CD4-positive, alpha-beta T cell treated with Interleukin-2 at 100 ng/mL for 4 hours (primary cell): Measurements from ENCODE around the gene LMAN1L.

ENCODE experiments used
- DNase-seq: peaks from one replicate; pipeline ENCODE4 v3.0.0-alpha.2; 2020; ENCODE audit warnings: low spot score

LMAN1L gene

DNA sequence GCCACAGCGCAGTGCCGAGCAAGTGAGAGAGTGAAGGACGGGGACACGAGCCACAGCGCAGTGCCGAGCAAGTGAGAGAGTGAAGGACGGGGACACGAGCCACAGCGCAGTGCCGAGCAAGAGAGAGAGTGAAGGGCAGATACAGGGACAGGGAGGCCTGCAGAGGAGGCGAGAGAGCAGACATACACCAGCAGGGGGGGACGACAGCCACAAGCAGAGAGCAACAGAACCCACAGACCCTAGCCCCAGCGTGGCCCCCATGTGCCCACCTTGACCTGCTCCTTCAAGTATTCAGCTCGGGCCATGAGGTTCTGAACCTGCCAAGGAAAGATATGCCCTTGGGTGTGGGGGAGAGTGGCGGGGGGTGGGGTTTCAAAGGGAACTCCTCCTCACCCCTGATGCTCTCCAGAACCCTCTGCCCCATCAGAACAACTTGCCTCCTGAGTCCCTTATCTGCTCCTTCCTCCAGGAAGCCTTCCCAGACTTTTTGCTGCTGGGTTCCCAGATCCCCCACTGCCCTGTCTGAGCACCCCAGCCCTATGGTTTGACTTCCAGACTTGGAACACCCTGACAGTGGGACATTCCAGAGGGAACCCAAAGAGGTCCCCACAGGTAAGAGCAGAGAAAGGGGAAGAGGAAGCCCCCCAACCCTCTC is 25.0 kb downstream of the LMAN1L start:
- DNase-seq, result no peak

DNA sequence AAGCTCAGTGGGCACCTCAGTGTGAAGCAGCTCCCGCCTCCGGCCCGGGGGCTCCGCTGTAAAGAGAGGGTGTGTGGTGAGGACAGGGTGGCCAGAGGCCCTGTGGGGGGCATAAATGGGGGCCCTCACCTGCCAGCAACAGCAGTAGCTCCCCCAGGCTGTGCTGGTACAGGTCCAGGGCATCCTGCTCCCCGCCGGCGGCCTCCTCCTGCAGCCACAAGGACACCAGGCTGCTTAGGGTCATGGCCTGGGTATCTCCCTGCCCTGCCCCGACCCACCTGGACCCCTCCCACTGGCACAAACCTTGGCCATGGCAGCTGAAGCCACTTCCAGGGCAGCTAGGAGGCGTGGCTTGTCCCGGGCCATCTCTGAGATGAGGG is 25.5 kb downstream of the LMAN1L start:
- DNase-seq, result no peak

DNA sequence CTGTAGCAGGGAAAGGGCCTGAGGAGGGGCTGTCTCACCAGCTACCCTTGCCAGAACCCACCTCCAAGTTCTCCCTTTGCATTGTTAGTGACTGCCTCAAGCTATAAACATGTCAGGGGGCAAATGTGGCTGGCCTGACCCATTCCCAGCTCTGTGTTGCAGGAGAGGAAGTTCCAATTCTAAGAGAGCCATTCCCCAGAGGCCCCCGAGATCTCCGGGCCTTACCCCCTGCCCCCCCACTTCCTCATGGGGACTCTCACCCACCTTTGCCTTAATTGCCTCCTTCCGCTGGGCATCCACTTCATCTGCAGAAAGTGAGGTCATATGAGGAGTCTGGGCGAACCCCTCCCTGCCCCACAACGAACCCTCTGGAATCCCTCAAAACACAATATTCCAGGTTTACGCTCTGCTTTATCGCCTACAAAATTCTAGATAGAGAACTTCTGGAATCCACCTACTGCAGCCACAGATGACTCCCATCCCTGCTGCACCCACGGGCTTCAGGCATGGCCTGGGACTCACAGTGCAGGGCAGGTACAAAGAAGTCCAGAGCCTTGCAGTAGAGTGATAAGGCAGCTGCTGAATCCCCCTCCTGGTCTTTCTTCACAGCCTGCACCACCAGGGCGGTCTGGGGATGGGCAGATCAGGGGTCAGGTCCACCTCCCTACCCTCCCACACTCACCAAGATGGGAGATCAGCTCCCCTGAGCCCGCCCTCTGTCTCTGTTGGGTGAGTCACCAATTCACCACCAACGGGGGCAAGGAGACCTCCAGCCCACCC is 26.3 kb downstream of the LMAN1L start:
- DNase-seq, result no peak

DNA sequence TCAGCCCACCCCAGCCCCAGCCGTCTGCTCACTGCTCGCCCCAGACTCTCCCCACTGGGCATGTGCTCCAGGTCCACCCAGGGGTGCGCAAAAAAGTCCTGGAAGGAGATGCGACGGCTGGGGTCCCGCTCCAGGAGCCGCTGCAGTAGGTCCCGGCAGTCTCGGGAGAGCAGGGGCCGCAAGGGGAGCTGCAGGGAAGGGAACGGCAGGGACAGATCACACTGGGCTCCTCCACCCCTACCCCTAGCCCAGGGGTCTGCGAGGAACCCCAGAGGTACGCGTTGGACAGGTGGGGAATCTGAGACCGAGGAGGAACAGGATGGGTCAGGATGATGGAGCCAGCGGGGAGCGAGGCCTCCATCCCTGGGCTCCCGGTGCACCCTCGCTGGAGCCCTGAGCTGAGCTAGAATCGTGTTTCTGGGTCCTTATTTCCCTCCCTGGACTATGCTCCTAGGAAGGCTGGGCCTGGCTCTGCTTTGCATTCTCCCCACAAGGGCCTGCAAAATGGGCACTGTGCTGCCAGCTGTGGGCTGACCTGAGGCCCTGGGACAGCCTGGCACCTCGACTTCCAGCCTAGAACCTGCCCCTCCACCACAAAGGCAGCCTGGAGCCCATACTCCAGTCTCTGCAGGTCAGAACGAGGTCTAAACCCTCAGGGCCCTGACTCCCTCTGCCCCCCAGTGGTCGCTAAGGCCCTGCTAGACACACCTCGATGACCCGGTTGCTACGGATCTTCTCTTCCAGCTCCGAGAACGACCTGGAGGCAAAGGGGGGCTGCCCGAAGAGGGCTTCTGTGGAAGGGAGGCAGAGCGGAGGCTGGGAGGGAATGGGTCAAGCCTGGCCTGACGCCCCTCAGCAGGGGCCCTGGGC is 27.1 kb downstream of the LMAN1L start:
- DNase-seq, result no peak

DNA sequence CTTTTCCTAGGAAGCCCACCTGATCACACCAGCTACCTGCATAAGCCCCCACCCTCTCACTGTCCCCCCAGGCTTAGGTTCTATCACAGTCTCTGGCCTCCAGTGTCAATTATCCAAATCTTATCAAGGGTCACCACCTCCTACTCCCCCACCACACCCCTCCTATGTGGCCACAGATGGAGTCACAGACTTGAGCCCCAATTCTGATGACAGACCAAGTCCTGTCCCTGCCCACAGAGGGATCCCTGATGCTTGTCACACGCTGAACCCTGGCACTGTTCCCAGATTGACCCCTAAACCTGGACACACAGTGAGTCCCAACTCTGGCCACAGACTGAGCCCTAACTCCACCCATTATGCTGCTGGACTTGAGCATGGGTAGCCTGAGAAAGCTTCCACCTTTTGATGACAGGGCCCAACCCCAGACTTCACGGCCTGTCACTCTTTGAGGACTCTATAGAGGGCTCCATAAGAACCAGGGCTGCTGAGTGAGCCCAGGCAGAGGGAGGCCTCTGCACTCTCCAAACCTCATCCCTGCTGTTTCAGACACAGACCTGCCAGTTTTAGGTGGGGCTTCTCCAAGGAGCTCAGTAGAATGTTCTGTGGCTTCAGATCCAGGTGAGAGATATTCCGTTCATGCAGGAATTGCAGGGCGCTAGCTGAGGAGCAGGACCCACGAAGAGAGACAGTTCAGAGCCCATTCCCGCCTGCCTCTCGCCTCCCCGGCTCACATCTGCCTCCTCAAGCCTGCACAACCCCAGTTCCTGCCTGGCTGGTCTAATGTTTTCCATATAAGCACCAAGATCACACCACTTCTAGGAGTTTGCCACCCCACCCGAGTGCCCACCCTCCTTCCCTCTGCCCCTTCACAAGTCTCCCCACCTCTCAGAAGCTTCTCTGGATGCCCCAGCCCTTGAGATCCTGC is 28.5 kb downstream of the LMAN1L start:
- DNase-seq, result no peak

DNA sequence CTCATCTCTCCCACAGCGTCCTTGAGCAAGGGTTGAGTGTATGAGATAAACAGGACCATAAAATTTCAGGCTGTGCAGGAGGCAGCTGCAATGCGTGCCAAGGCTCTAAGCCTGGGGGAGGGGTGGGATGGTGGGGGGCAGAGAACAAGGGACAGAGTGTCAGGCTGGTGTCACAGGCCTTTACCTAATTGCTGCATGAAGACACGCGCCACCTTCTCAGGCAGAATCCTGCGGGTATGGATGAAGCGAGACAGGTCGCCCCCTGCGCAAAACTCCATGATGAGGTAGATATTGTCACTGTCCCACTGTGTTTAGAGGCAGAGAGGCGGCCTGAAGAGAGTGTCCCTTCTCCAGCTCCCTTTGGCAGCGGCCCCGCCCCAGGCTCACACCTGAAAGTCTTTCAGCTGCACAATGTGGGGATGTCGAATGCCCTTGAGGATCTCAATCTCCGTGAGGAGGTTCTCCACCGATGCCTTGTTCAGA is 29.3 kb downstream of the LMAN1L start:
- DNase-seq, result no peak

DNA sequence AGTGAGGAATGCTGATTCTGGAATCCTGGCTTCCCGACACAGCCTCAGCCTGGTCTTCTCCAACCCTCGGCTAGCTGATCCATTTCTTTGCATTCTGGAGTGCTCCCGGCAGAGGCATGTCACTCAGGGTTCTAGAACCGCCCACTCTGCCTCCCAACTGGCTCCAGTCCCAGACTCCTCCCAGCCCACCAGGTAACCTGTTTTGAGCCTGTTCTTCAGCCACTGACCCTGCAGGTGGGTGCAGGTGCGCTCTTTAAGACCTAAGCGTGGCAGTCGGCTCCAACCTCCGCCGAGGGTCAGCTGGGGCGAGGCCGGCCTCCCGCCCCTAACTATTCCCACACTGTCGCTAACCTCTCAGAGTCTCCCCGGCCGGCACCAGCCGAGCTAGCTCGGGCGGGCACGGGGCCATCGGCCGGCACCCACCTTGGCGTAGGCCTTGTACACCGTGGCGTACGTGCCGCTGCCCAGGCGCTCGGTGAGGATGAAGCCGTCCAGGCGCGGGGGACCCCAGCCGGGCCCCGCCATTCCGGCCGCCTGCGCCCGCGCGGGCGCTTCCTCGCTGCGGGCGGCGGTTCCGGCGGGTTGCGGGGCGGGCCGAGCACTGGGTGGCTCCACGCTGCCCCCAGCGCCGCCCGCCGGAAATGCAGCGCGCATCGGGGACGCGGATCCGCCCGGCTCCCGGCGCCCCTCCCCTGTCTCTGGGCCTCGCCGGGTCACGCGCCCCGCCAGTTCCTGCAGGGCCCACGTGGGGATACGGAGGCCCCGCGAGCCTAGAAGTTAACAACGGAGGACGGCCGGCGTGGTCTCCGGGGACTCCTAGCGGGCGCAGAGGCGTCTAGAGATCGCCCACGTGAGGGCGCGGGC is 30.2 kb downstream of the LMAN1L start, which contains the start of gene ULK3:
Gene ULK3 (minus strand): TSS at position 576 of the 864 bp plus-strand sequence. CDS start 51 bp downstream, at position 525.
- DNase-seq, result peak; percentile 90

DNA sequence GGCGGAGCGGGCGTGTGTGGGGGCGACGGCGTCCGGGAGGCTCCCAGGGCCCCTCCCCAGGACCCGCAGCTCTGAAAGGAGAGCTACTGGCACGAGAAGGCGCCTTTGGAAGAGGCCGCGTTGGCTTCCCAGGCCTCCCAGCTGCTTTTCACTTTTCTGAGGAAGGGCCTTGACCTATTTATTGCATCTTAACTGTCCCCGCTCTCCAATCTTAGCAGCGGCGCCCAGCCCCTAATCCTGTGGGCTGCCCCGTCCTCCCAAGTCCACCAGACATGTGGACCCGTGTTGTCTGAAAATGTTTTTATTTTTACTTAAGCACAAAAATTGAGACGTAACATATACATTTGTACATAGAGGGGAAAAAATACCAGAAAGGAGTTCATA is 30.8 kb downstream of the LMAN1L start:
- DNase-seq, result no peak

DNA sequence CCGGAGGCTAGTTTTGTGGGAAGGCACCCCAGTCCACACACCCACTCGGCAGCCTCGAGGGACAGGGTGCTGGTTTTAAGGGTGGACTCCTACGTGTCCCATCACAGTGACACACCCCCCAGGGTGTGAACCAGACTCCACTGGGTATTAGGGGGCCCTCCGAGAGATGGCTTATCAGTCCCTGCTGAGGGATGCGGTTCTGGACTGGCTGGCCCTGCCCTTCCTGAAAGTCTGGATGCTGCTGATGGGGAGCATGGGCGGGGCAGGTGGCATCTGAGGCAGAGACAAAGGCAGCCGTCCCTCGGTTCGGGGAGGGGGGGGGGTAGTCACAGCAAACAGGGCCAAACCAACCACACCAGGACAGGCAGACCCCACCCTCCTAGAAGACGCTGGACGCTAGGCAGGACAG is 31.3 kb downstream of the LMAN1L start:
- peak; percentile 7 for DNase-seq

DNA sequence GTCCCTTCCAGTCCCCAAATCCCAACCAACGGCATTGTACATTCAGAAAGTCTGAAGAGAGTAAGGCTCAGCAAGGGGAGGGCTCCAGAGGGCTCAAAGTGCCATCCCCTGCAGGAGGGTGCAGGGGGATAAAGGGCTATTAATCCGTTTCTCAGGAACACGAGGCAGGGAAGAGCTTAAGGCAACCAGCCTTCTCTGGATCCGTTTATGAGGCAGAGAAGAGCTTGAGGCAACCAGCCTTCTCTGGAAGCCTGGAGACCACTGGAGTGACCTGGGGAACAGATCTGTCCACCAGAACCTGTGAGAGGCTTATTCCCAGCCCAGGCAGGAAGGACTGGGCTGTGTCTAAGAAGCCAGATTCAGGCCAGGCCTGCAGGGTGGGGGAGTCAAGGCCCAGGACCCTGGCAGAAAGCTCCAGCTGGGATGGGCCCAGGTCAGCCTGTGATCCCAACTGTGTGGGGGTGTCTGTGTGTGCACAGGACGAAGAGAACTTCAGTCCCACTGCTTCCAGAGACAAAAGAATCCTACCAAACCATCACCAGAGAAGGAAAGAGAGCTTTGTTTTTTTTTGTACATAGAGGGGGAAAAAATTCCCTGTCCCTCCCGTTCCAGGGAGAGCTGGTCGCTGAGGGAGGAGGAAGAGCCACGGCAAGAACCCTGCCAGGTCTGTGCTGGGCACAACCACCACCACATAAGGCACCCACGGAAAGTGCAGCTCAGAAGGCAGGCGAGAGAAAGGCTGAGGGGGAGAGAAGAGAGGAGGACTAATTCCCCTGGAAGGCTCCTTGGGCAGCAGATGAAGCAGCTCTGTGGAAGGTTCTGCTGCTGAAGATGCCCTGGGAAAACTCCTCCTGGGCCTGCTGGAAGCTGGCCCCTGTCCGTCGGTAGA is 31.9 kb downstream of the LMAN1L start:
- DNase-seq, result no peak

DNA sequence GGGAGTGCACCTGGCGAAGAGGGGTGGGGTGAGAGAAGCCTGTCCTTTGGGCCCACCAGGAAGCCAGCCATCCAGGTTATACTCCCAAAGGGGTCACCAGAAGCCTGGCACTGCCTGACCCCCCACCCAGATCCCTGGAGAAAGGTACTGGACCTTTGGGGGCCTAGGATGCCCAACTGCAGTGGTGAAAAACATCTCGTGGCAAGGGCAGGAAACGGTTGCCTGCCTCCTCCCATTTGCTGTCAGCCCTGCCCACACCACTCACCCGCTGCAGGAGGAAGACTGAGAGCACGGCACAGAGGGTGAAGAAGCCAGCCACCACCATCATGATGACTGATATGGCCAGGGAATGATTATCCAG is 32.6 kb downstream of the LMAN1L start:
- DNase-seq, result peak; percentile 66

DNA sequence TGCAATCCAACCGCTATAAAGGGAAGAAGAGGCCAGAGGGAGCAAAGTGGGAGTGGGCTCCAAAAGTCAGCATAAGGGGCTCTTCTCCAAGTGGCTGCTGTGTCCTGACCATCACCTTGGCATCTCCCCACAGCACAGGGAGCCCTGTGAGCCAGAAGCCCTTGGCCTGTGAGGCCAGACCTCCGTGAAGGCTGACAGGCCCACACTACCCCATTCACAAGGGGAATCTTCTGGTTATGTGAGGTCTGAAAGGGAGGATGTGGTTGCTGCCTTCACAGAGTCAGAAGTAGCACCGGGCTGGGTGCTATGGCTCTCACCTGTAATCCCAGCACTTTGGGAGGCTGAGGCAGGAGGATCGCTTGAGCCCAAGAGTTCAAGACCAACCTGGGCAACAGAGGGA is 32.9 kb downstream of the LMAN1L start:
- DNase-seq, result no peak

DNA sequence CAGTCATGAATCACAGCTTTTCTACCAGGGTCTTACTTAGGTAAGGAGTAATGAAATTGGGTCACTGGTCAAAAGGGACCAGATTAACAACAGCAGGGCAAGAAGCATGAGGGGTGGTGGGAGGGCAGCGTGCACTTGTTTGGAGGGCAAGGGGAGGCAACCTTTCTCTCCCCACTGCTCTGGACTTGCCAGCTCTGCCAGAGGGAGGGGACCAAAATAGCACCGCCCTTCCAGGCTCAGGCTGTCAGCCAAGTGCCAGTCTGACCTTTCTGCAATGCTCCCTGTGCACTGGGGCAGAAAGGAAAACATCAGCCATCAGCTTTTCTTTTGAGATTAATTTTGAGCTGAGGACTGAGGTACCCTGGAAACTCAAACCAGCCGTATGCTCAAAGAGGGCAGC is 34.8 kb downstream of the LMAN1L start:
- DNase-seq, result no peak

DNA sequence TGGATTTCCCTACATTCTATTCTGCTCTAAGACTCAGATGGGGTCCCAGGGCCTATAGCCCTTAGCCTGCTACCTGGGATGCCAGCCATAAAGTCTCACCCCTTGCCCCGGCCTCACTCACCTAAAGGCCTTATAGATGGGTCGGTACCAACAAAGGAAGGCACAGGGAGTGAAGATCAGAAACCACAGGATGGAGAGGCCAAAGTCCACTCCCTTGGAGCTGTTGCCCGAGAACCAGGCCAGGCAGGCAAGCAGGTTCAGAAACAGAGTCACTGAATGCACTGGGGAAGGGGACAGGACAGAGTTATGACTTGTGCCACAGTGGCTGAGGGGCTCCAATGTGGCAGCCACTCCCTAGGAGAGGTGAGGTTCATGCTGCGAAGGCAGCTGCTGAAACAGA is 37.8 kb downstream of the LMAN1L start:
- DNase-seq, result no peak

DNA sequence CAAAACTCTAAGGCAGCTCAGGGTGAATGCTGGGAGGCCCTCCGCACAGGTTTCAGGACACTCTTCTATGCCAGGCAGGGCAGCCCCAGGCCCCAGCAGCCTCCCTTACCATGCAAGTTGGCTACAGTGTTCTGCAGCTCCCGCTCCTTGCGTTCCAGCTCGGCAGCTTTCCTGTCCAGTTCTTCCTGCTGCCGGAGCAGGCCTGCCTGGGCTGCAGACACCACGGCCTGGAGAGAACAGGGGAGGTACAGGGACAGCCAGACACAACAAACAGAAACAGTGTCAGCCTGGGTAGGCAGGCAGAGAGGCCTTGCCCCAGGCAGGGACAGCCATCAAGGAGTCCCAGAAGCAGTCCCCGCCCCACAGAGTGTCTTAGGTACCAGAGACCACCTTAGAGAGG is 39.3 kb downstream of the LMAN1L start:
- no peak for DNase-seq

DNA sequence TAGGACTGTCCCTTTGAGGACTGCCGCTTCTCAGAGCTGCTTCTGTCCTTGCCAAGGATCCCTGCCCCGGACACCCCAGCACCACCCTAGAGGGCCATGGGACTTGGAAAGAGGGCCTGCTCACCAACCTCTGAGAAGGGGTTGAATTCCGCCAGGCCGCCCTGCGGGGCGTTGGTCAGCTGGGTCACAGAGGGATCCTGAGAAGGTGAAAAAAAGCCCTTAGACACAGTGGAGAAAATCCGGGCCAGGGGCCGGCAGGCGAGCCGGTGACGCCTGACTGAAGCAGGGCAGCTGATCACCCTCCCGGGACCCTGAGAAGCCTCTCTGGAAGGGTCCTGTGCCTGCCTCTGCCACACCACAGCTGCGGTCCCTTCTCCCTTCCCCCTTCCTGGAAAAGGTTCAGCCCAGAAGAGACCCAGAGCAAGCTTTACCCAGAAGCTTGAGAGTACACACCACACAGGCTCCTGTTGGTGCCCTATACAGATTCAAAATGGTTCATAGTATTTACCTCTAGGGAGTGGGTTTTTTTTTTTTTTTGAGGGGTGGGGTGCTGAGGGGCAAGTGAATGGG is 41.9 kb downstream of the LMAN1L start:
- DNase-seq, result no peak

DNA sequence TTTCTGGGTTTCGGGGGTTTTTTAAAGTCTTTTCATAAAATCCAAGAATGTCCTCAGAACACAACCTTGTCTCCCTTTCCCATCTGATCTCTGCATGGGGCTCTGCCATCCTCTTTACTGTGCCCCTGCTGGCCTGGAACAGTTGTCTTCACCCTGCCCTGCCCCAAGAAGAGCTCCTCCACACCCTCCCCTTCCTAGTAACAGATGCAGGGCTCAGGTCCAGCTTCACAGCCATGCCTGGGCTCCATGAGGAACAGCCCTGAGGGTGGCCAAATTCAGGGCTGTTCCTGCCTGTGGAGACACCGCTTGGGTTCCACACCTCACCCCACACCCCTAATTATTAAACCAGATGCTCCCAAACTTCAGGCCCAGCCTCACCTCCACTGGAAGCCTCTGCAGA is 43.2 kb downstream of the LMAN1L start:
- no peak for DNase-seq

DNA sequence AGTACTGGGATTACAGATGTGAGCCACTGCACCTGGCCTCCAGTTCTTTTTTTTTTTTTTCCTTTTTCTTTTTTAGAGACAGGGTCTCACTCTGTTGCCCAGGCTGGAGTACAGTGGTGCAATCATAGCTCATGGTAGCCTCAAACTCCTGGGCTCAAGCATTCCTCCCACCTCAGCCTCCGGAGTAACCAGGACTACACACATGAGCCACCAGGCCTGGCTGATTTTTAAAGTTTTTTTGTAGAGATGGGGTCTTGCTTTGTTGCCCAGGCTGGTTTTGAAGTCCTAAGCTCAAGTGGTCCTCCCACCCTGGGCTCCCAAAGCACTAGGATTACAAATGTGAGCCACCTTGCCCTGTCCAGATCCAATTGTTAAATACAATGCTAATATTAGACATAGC is 43.9 kb downstream of the LMAN1L start:
- DNase-seq, result no peak

DNA sequence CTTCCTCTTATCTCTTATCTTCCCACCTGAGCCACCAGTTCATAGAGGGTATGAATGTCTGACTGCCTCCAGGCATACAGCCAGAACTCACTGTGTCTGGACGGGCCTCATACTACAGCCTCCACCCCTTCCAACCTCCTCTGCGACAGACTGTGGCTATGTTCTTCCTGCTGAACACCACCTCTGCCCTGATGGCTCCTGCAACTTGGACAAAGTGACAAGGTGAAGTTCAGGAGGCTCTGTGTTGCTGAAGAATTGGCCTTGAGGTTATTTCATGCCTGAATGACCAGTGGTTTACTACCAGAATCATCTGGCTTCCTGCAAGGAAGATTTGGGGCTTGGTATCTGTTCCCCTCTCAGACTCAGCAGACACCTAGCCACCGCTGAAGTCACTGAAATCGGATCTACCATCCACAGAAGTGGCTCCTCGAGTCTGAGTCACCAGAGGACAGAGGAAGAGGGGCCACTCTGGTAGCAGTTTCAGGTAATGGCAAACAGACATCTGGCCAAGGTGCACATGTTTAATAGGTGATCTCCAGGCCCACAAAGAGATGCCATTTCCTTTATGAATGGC is 44.5 kb downstream of the LMAN1L start:
- DNase-seq, result no peak
